Psoas muscle (tissue), 8 donors: ENCODE measurements around the gene KIF1A. TPM values are rescaled to one million over a fixed set of nuclear protein-coding genes. Genes with fewer than 3 reads are reported as not detected.

ENCODE experiments used
- ATAC-seq, 4 donors: fragments of 200-7000 bp; cut with Tn5 transposase; one replicate each; pipeline ENCODE4 v1.9.1; 2020; ENCODE audit warnings: moderate library complexity in 3 of 4, mild to moderate bottlenecking in 2 of 4
- DNase-seq, 2 donors: peaks; one replicate each; pipeline ENCODE4 v3.0.0-alpha.2; 2020
- H3K27ac ChIP-seq: fragments of 200-600 bp; one replicate; pipeline ENCODE4 v1.8.0; 2022
- H3K27me3 ChIP-seq, 3 donors: fragments of 200-600 bp in 1 of 3; one replicate each; pipeline versions ENCODE4 v1.6.1 to v1.8.0; 2013 to 2022; ENCODE audit warnings: low read length in 2 of 3, mild to moderate bottlenecking in 2 of 3, moderate library complexity in 1 of 3; ENCODE audit not compliant: insufficient read depth in 3 of 3
- H3K36me3 ChIP-seq, 2 donors: fragments of 200-600 bp in 1 of 2; one replicate each; pipeline versions ENCODE4 v1.6.1 to v1.8.0; 2013 to 2022; ENCODE audit warnings: low read depth in 1 of 2, mild to moderate bottlenecking in 1 of 2, moderate library complexity in 1 of 2; ENCODE audit not compliant: insufficient read depth in 1 of 2
- H3K4me1 ChIP-seq: fragments of 200-600 bp; one replicate; pipeline ENCODE4 v1.8.0; 2022
- H3K4me3 ChIP-seq: fragments of 200-600 bp; one replicate; pipeline ENCODE4 v1.8.0; 2022; ENCODE audit warnings: mild to moderate bottlenecking
- H3K9me3 ChIP-seq: fragments of 200-600 bp; one replicate; pipeline ENCODE4 v1.8.0; 2022
- WGBS, 3 donors: extraction: QIAGEN DNeasy Blood & Tissue Kit; methylation state at CpG; one replicate each; pipeline versions ENCODE4 v1.1.6 to v1.1.7; 2013; 5-methylcytosine and 5-hydroxymethylcytosine counted together
- intact Hi-C, 2 donors: fragments of 100-400 bp; cut with DNase I; formaldehyde crosslinking; loops; one replicate each; pipeline versions ENCODE4 v1.11.0 to v1.14.2; 2022
- polyA plus RNA-seq, 3 donors: library from polyadenylated mRNA; stranded (reverse); fragments of 200-250 nt; gene quantifications; one replicate each; pipeline ENCODE4 v1.2.3, GENCODE V29; 2013
- total RNA-seq, 4 donors: library from RNA; stranded (reverse); fragmentation: NEBNext Ultra II Directional in 2 of 4; extraction: Animal tissue kit (Norgen Biotek cat#: 25700) in 2 of 4; gene quantifications; one replicate each; pipeline versions ENCODE4 v1.2.1 to v1.2.4, GENCODE V29; 2021 to 2023
- TF ChIP-seq, protein P1 (sequence below): fragments of 200-600 bp; IDR thresholded peaks from one replicate; pipeline ENCODE4 v1.8.0; 2022; ENCODE audit warnings: antibody characterized with exemption
- donor health status: healthy with polysubstance abuse.
- donor health status: DM: no; HTN: no; CAD: no; lungs with moderate emphysema.
- donor health status: Bipolar disorder and iron deficiency.
- donor health status: healthy.
- donor health status: DM: yes; HTN: yes; CAD: no.
- donor health status: DM: no; HTN: no; CAD: no.
- donor health status: DM: no; HTN: no; CAD: no.
- donor health status: DM: yes; HTN: yes; CAD: no.

Gene KIF1A
- total and polyA plus RNA-seq, 7 donors: 0.01 to 1.2 (median 0.12) TPM; not detected in 2

DNA sequence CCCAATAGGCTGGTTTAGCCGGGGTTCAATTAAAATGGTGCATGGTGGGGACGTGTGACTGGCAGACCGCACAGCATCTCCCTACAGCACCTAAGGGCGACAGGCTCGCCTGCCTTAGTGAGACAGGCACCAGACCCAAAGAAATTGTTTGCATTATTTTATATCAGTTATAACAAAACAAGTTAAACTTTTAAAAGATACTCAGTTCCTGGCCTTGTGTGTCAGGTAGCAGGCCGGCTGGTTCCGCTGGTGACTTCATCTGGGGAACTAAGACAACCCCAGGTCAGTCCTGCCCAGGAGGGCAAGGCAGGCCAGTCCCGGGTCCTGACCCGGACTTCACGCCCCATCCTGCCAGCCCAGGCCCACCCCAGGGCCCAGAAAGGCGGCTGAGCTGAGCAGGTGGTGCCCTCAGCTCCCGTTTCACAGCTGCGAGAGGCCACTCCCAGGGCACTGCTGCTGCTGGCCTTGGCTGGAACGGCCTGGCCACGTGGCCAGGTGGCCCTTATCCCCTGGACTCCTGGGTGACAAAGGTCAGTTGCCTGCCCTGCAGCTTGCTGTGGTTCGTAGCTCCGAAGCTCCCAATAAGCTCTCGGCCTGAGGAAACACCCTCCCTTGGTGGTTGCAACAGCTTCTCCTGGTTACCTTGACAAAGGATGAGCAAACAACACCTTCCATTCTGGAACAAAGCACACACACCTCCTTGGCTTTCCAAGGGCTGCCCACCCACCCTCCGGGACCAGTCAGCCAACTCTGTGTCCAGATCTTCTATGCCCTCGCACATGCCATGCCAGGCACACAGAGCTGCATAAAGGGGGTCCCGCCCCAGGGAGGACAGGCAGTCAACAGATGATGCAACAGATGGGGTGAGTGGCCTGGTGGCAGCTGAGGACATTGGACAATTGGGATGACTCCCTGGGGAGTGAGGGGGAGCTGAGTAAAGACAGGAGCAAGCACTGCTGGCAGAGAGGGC lies 37.3 kb upstream of the KIF1A start:
- intact Hi-C loops: loop anchor here in 1 of 2 donors (10.0 kb wide), 2 partner anchors 227 to 877 kb away; partner anchors contain the start of gene D2HGDH
- DNase-seq (no peak), ATAC-seq (peak in 2 of 4 donors; percentile 44 to 48)
- WGBS, 3 donors: 61 to 69% (median 65%) methylated on average over 21 of the region's 21 CpGs
- peaks cover 0 to 4% (median 0%) of the 10 kb centered on the region in 3 donors for H3K27me3 ChIP-seq
- TF ChIP-seq, protein P1, sequence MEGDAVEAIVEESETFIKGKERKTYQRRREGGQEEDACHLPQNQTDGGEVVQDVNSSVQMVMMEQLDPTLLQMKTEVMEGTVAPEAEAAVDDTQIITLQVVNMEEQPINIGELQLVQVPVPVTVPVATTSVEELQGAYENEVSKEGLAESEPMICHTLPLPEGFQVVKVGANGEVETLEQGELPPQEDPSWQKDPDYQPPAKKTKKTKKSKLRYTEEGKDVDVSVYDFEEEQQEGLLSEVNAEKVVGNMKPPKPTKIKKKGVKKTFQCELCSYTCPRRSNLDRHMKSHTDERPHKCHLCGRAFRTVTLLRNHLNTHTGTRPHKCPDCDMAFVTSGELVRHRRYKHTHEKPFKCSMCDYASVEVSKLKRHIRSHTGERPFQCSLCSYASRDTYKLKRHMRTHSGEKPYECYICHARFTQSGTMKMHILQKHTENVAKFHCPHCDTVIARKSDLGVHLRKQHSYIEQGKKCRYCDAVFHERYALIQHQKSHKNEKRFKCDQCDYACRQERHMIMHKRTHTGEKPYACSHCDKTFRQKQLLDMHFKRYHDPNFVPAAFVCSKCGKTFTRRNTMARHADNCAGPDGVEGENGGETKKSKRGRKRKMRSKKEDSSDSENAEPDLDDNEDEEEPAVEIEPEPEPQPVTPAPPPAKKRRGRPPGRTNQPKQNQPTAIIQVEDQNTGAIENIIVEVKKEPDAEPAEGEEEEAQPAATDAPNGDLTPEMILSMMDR: no peak
- no peaks in the 10 kb centered on the region for H3K4me1 ChIP-seq
- no peaks in the 10 kb centered on the region for H3K9me3 ChIP-seq
- no peak overlapping the region for H3K4me3 ChIP-seq
- no peaks in the 10 kb centered on the region for H3K36me3 ChIP-seq
- H3K27ac ChIP-seq: no peak overlapping the region

- no peaks in the 10 kb centered on the region for H3K4me1 ChIP-seq
- ATAC-seq (no peak), DNase-seq (no peak)
- TF ChIP-seq, protein P1: peak; percentile 4
- no peak overlapping the region for H3K27ac ChIP-seq
- intact Hi-C loops: loop anchor here in 1 of 2 donors (10.0 kb wide), 2 partner anchors 228 to 878 kb away; partner anchors contain the start of gene D2HGDH
- H3K4me3 ChIP-seq: no peak overlapping the region
- H3K27me3 ChIP-seq: peaks cover 0 to 4% (median 0%) of the 10 kb centered on the region in 3 donors
- no peaks in the 10 kb centered on the region for H3K9me3 ChIP-seq
- H3K36me3 ChIP-seq: no peaks in the 10 kb centered on the region
- 80 to 81% (median 80%) methylated on average over 21 of the region's 21 CpGs for WGBS, 3 donors
Measured at GRCh38 chr2:240856151-240856980, 36.3 kb upstream of the KIF1A start.

GRCh38 chr2:240855670-240856069 lies 35.7 kb upstream of the KIF1A start:
- Histone ChIP-seq H3K27me3 (peaks cover 0 to 4% (median 0%) of the 10 kb centered on the region in 3 donors), H3K4me3 (no peak overlapping the region), H3K4me1 (no peaks in the 10 kb centered on the region), H3K36me3 (no peaks in the 10 kb centered on the region), H3K27ac (no peak overlapping the region), H3K9me3 (no peaks in the 10 kb centered on the region)
- intact Hi-C loops: loop anchor here in 1 of 2 donors (10.0 kb wide), 2 partner anchors 229 to 879 kb away; partner anchors contain the start of gene D2HGDH
- no peak for ATAC-seq
- WGBS, 3 donors: 96 to 98% (median 96%) methylated on average over 8 of the region's 8 CpGs
- TF ChIP-seq, protein P1: no peak
- DNase-seq: no peak

GRCh38 chr2:240852671-240853314 lies 32.8 kb upstream of the KIF1A start:
- no peaks in the 10 kb centered on the region for H3K36me3 ChIP-seq
- no peaks in the 10 kb centered on the region for H3K4me1 ChIP-seq
- no peak for DNase-seq
- intact Hi-C loops: loop anchor here (2.0 to 10.0 kb wide), 4 partner anchors 135 to 882 kb away; partner anchors contain the start of gene D2HGDH (in 1 of the 2)
- TF ChIP-seq, protein P1: no peak
- no peak for ATAC-seq
- H3K4me3 ChIP-seq: no peak overlapping the region
- no peaks in the 10 kb centered on the region for H3K27me3 ChIP-seq
- no peaks in the 10 kb centered on the region for H3K9me3 ChIP-seq
- H3K27ac ChIP-seq: no peak overlapping the region
- 79 to 88% (median 79%) methylated on average over 15 of the region's 15 CpGs for WGBS, 3 donors
